Hepatocyte (in vitro differentiated cells): ENCODE data around the gene ECHS1. TPM values are rescaled to one million over a fixed set of nuclear protein-coding genes. Genes with fewer than 3 reads are reported as not detected.

ENCODE experiments used
- DNase-seq: peaks from one replicate; pipeline ENCODE4 v3.0.0-alpha.2; 2016; ENCODE audit warnings: low spot score
- H2AFZ ChIP-seq: fragments of 200-600 bp; sonication (generic); 2 replicates; pipeline ENCODE4 v1.6.0; 2016; ENCODE audit warnings: antibody characterized with exemption, mild to moderate bottlenecking
- H3K27ac ChIP-seq: fragments of 200-600 bp; sonication (generic); 2 replicates; pipeline ENCODE4 v1.5.1; 2016; ENCODE audit warnings: mild to moderate bottlenecking
- H3K27me3 ChIP-seq: fragments of 200-600 bp; sonication (generic); 2 replicates; pipeline ENCODE4 v1.6.1; 2016
- H3K36me3 ChIP-seq: fragments of 200-600 bp; sonication (generic); replicated peaks from 2 replicates; pipeline ENCODE4 v1.5.1; 2016; ENCODE audit warnings: low read depth; ENCODE audit not compliant: insufficient read depth
- H3K4me1 ChIP-seq: fragments of 200-600 bp; sonication (generic); 2 replicates; pipeline ENCODE4 v1.5.1; 2016; ENCODE audit warnings: mild to moderate bottlenecking, moderate library complexity; ENCODE audit not compliant: insufficient read depth
- H3K4me2 ChIP-seq: fragments of 200-600 bp; sonication (generic); 2 replicates; pipeline ENCODE4 v1.6.0; 2016
- H3K4me3 ChIP-seq: fragments of 200-600 bp; sonication (generic); 2 replicates; pipeline ENCODE4 v1.5.1; 2016; ENCODE audit warnings: mild to moderate bottlenecking
- H3K79me2 ChIP-seq: fragments of 200-600 bp; sonication (generic); 2 replicates; pipeline ENCODE4 v1.6.0; 2017; ENCODE audit warnings: mild to moderate bottlenecking
- H3K9me2 ChIP-seq: fragments of 200-600 bp; sonication (generic); replicated peaks from 2 replicates; pipeline ENCODE4 v1.6.0; 2017; ENCODE audit warnings: mild to moderate bottlenecking; ENCODE audit not compliant: insufficient read depth
- H3K9me3 ChIP-seq: fragments of 200-600 bp; sonication (generic); 2 replicates; pipeline ENCODE4 v1.5.1; 2016; ENCODE audit warnings: low read depth, mild to moderate bottlenecking
- H4K20me1 ChIP-seq: fragments of 200-600 bp; sonication (generic); 2 replicates; pipeline ENCODE4 v1.6.0; 2016; ENCODE audit warnings: mild to moderate bottlenecking; ENCODE audit not compliant: insufficient read depth, poor library complexity, severe bottlenecking
- EZH2 ChIP-seq: fragments of 200-600 bp; sonication (generic); IDR thresholded peaks from 2 replicates; pipeline ENCODE4 v1.6.1; 2016; ENCODE audit warnings: antibody characterized with exemption, mild to moderate bottlenecking, borderline replicate concordance
- EZH2phosphoT487 ChIP-seq: fragments of 200-600 bp; sonication (generic); IDR thresholded peaks from one replicate; pipeline ENCODE4 v1.6.1; 2018; ENCODE audit warnings: antibody characterized with exemption, mild to moderate bottlenecking, low read depth, moderate library complexity; ENCODE audit not compliant: unreplicated experiment, severe bottlenecking
- WGBS: methylation state at CpG from one replicate; pipeline ENCODE4 v1.1.6; 2016; ENCODE audit warnings: low lambda C conversion rate; ENCODE audit errors: missing lambda C conversion rate; 5-methylcytosine and 5-hydroxymethylcytosine counted together
- polyA plus RNA-seq: library from polyadenylated mRNA; unstranded; fragments of >200 nt; fragmentation: Nextera tagmentation; extraction: Ambion mirVana; gene quantifications from 2 replicates; pipeline ENCODE4 v1.2.1, GENCODE V29; 2016
- total RNA-seq: library from RNA; depleted of rRNA; stranded (reverse); fragments of >200 nt; gene quantifications from 2 replicates; pipeline ENCODE4 v1.2.3, GENCODE V29; 2014
- TF ChIP-seq, protein P1 (sequence below): fragments of 200-600 bp; sonication (generic); IDR thresholded peaks from 2 replicates; pipeline ENCODE4 v1.5.1; 2016; ENCODE audit warnings: antibody characterized with exemption, mild to moderate bottlenecking; ENCODE audit not compliant: poor library complexity

The ECHS1 gene
- total and polyA plus RNA-seq, 2 experiments from 2014 or later = 146 to 204 TPM

DNA sequence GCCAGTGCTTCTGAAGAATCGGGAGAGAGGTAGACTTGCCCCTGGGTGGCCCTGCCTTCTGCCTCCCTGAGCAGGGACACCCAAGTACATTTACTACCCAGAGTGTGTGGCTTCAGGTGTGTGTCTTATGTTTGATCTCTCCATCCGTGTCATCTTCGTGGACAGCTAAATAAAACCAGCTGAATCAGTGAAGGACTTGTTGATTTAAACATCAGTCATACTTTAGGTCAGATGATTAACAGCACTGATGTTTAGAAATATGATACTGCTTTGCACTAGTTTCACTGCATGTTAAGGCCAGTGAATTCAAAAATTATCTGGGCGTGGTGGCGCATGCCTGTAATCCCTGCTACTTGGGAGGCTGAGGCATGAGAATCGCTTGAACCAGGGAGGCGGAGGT lies 24.8 kb upstream of the ECHS1 start:
- H3K4me1 ChIP-seq = peaks cover 8% of the 10 kb centered on the region
- no peaks in the 10 kb centered on the region for H3K36me3 ChIP-seq
- TF ChIP-seq, protein P1, sequence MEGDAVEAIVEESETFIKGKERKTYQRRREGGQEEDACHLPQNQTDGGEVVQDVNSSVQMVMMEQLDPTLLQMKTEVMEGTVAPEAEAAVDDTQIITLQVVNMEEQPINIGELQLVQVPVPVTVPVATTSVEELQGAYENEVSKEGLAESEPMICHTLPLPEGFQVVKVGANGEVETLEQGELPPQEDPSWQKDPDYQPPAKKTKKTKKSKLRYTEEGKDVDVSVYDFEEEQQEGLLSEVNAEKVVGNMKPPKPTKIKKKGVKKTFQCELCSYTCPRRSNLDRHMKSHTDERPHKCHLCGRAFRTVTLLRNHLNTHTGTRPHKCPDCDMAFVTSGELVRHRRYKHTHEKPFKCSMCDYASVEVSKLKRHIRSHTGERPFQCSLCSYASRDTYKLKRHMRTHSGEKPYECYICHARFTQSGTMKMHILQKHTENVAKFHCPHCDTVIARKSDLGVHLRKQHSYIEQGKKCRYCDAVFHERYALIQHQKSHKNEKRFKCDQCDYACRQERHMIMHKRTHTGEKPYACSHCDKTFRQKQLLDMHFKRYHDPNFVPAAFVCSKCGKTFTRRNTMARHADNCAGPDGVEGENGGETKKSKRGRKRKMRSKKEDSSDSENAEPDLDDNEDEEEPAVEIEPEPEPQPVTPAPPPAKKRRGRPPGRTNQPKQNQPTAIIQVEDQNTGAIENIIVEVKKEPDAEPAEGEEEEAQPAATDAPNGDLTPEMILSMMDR = no peak
- TF ChIP-seq EZH2 = no peak
- TF ChIP-seq EZH2phosphoT487 = no peak
- 96% methylated on average over 7 of the region's 7 CpGs for WGBS
- no peaks in the 10 kb centered on the region for H3K9me2 ChIP-seq
- H3K4me3 ChIP-seq = no peak overlapping the region
- H3K27ac ChIP-seq = no peak overlapping the region
- no peak for DNase-seq
- H3K4me2 ChIP-seq = no peak overlapping the region
- H3K9me3 ChIP-seq = no peaks in the 10 kb centered on the region
- H3K79me2 ChIP-seq = peaks cover 44% of the 10 kb centered on the region
- H4K20me1 ChIP-seq = no peaks in the 10 kb centered on the region
- H3K27me3 ChIP-seq = no peaks in the 10 kb centered on the region
- no peak overlapping the region for H2AFZ ChIP-seq

DNA sequence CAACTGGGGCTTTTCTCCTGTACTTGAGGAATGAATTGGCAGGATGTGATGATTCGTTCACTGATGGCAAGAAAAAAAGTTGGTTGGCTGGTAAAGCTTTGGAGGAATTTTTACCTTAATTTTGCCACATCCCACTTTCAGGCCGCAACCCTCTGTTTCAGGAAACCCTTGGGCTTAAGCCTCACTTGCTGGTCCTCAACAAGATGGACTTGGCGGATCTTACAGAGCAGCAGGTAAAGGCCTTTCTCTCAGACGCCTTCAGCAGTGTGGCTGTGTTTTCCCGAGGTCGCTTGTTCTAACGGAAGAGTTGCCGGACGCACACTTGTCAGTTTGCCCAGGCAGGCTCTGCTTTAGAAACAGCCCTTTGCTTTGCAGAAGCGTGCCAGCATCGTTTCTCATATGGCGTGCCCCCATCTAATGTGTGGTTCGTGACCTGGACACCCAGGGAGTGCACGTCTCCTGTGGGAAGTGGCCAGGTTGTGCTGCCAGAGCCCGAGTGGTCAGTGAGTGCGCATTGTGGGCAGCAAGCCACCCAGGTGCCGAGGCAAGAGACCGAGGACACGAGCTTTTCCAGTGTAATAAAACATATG lies 23.0 kb upstream of the ECHS1 start:
- H3K4me1 ChIP-seq = peaks cover 8% of the 10 kb centered on the region
- whole genome bisulfite sequencing = 99% methylated on average over 19 of the region's 19 CpGs
- TF ChIP-seq, protein P1 = no peak
- TF ChIP-seq EZH2phosphoT487 (no peak), EZH2 (no peak)
- no peak overlapping the region for H2AFZ ChIP-seq
- H3K27ac ChIP-seq = no peak overlapping the region
- no peaks in the 10 kb centered on the region for H4K20me1 ChIP-seq
- H3K79me2 ChIP-seq = peaks cover 44% of the 10 kb centered on the region
- no peaks in the 10 kb centered on the region for H3K9me3 ChIP-seq
- no peak for DNase-seq
- H3K4me2 ChIP-seq = no peak overlapping the region
- H3K27me3 ChIP-seq = no peaks in the 10 kb centered on the region
- no peak overlapping the region for H3K4me3 ChIP-seq
- no peaks in the 10 kb centered on the region for H3K9me2 ChIP-seq
- H3K36me3 ChIP-seq = no peaks in the 10 kb centered on the region

DNA sequence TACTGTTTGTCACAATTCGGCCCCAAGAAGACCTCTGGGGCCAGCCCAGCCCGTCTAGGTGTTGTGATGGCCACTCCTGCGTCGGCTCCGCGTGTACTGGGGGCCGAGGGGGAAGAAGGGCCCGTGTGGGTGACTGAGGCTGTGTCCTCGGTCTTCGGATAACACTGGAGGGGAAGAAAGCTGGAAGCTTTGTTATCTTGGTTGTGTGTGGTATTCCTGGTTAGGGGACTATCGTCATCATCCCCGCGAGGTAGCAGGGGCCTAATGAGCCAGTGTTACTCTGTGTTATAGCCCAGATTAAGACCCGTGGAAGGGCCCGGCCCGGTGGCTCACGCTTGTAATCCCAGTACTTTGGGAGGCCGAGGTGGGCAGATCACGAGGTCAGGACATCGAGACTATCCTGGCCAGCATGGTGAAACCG lies 21.7 kb upstream of the ECHS1 start:
- H3K27me3 ChIP-seq = no peaks in the 10 kb centered on the region
- H3K36me3 ChIP-seq = no peaks in the 10 kb centered on the region
- 23% methylated on average over 21 of the region's 21 CpGs for WGBS
- H3K4me3 ChIP-seq = peak overlapping the region; percentile 89
- H3K9me3 ChIP-seq = no peaks in the 10 kb centered on the region
- peak overlapping the region; percentile 75 for H2AFZ ChIP-seq
- H3K9me2 ChIP-seq = no peaks in the 10 kb centered on the region
- no peaks in the 10 kb centered on the region for H4K20me1 ChIP-seq
- peak overlapping the region; percentile 88 for H3K4me2 ChIP-seq
- TF ChIP-seq, protein P1 = no peak
- TF ChIP-seq EZH2 (no peak), EZH2phosphoT487 (no peak)
- peak overlapping the region; percentile 96 for H3K27ac ChIP-seq
- H3K79me2 ChIP-seq = peaks cover 39% of the 10 kb centered on the region
- peaks cover 8% of the 10 kb centered on the region for H3K4me1 ChIP-seq
- DNase-seq = no peak
